ENCODE results near the gene KRT81.

GRCh38 chr12:52324153-52324444 is 32.8 kb upstream of the KRT81 start:
- TF ChIP-seq CTCF (IDR thresholded peaks at IDR 0.05 in 8 of 11, conservative IDR thresholded peaks at IDR 0.05 in 3 of 11) (no peak), POLR2AphosphoS5 (IDR thresholded peaks at IDR 0.05) (no peak), POLR2A (IDR thresholded peaks at IDR 0.05) (no peak)

All from spleen (tissue), 7 donors.